GM12878 (cell line): ENCODE measurements around the gene RPL29. TPM values are rescaled to one million over a fixed set of nuclear protein-coding genes. Genes with fewer than 3 reads are reported as not detected.

Experiments used
- ASH2L ChIP-seq: fragments of 300-600, 200-600 bp; sonication (generic); IDR thresholded peaks from 2 replicates; pipeline ENCODE4 v1.6.1; 2017; ENCODE audit warnings: low read depth, mild to moderate bottlenecking, borderline replicate concordance
- CREB1 ChIP-seq: IDR thresholded peaks from 2 replicates; pipeline ENCODE4 v1.6.1; 2012; ENCODE audit warnings: low read depth, mild to moderate bottlenecking, inconsistent platforms
- EP300 ChIP-seq, 2 experiments: fragments of 150-350 bp in 1 of 2; IDR thresholded peaks; 2 replicates each; pipeline ENCODE4 v1.6.1; 2011 to 2012; ENCODE audit warnings: low read depth in 2 of 2, low read length in 2 of 2, borderline replicate concordance in 1 of 2, improper control_type of control experiment in 1 of 2, inconsistent platforms in 1 of 2; ENCODE audit not compliant: control insufficient read depth in 1 of 2
- ESRRA ChIP-seq: IDR thresholded peaks from 2 replicates; pipeline ENCODE4 v1.6.1; 2012; ENCODE audit warnings: mild to moderate bottlenecking, low read length, improper control_type of control experiment
- FOXK2 ChIP-seq: fragments of 450-650 bp; IDR thresholded peaks from 2 replicates; pipeline ENCODE4 v1.6.1; 2017; ENCODE audit warnings: mild to moderate bottlenecking, moderate library complexity
- GATAD2B ChIP-seq: fragments of 450-650 bp; conservative IDR thresholded peaks from 2 replicates; pipeline ENCODE4 v1.6.1; 2017; ENCODE audit warnings: low read depth, mild to moderate bottlenecking, moderate library complexity
- JUNB ChIP-seq: IDR thresholded peaks from 2 replicates; pipeline ENCODE4 v1.6.1; 2016; ENCODE audit warnings: antibody characterized with exemption, mild to moderate bottlenecking
- MEF2A ChIP-seq: IDR thresholded peaks from 2 replicates; pipeline ENCODE4 v1.6.1; 2011; ENCODE audit warnings: low read depth, mild to moderate bottlenecking, low read length, moderate library complexity; ENCODE audit not compliant: insufficient read depth
- MTA2 ChIP-seq: fragments of 450-650 bp; IDR thresholded peaks from 2 replicates; pipeline ENCODE4 v1.6.1; 2016; ENCODE audit warnings: low read depth, mild to moderate bottlenecking, moderate library complexity
- MXI1 ChIP-seq: fragments of 150-350 bp; IDR thresholded peaks from 2 replicates; pipeline ENCODE4 v1.6.1; 2011; ENCODE audit warnings: low read depth, mild to moderate bottlenecking, inconsistent platforms, low read length, improper control_type of control experiment
- NFYB ChIP-seq: IDR thresholded peaks from 2 replicates; pipeline ENCODE4 v1.6.1; 2011; ENCODE audit warnings: low read depth, mild to moderate bottlenecking, low read length, improper control_type of control experiment, moderate library complexity; ENCODE audit not compliant: insufficient read depth
- SREBF2 ChIP-seq: IDR thresholded peaks from 2 replicates; pipeline ENCODE4 v1.6.1; 2012; ENCODE audit warnings: mild to moderate bottlenecking, low read length
- polyA plus RNA-seq, 11 experiments: library from polyadenylated mRNA; depleted of rRNA in 4 of 11; unstranded in 6 of 11; stranded (reverse) in 5 of 11; fragments of >200 nt; fragmentation: Nextera tagmentation in 4 of 11; fragmentation: Illumina TruSeq in 1 of 11; extraction: Ambion mirVana in 4 of 11; extraction: Trizol in 1 of 11; gene quantifications; 1 replicate in 1 of 11; 2 replicates in 10 of 11; pipeline versions ENCODE4 v1.2.1 to v1.2.3, GENCODE V29; 2011 to 2016; ENCODE audit warnings: inconsistent platforms in 2 of 11, missing spikeins in 2 of 11, low read depth in 1 of 11
- total RNA-seq, 4 experiments: library from RNA; depleted of rRNA in 3 of 4; stranded (reverse); fragments of >200 nt in 3 of 4; fragmentation: Illumina TruSeq in 1 of 4; extraction: Trizol in 1 of 4; gene quantifications; 2 replicates each; pipeline versions ENCODE4 v1.2.1 to v1.2.3, GENCODE V29; 2013 to 2021
- TF ChIP-seq, protein P1 (sequence below): fragments of 150-350 bp; IDR thresholded peaks from 2 replicates; pipeline ENCODE4 v1.6.1; 2016; ENCODE audit warnings: low read depth, low read length
- TF ChIP-seq, protein P2 (sequence below): fragments of 450-650 bp; IDR thresholded peaks from 2 replicates; pipeline ENCODE4 v1.6.1; 2017; ENCODE audit warnings: low read depth, mild to moderate bottlenecking, moderate library complexity
- TF ChIP-seq, protein P3 (sequence below), 3 experiments: IDR thresholded peaks in 2 of 3; conservative IDR thresholded peaks in 1 of 3; 2 replicates each; pipeline ENCODE4 v1.5.1; 2011; ENCODE audit warnings: low read depth in 3 of 3, low read length in 3 of 3, mild to moderate bottlenecking in 3 of 3, control low read depth in 2 of 3, moderate library complexity in 2 of 3, inconsistent platforms in 1 of 3, mixed read lengths in 1 of 3; ENCODE audit not compliant: control insufficient read depth in 2 of 3, insufficient read depth in 1 of 3; ENCODE audit errors: extremely low read depth in 1 of 3
- TF ChIP-seq, protein P4 (sequence below): fragments of 150-350 bp; IDR thresholded peaks from 2 replicates; pipeline ENCODE4 v1.6.1; 2014; ENCODE audit warnings: mild to moderate bottlenecking, low read depth, low read length
- TF ChIP-seq, protein P5 (sequence below): fragments of 450-650 bp; IDR thresholded peaks from 2 replicates; pipeline ENCODE4 v1.6.1; 2018; ENCODE audit warnings: mild to moderate bottlenecking, low read depth, moderate library complexity; ENCODE audit not compliant: partially characterized antibody

RPL29 gene
- total and polyA plus RNA-seq, 10 of the 15 experiments (the other 5 are each of a cell fraction or from before 2014, with no cell fraction given): 1,053 to 2,477 (median 1,657) TPM

DNA sequence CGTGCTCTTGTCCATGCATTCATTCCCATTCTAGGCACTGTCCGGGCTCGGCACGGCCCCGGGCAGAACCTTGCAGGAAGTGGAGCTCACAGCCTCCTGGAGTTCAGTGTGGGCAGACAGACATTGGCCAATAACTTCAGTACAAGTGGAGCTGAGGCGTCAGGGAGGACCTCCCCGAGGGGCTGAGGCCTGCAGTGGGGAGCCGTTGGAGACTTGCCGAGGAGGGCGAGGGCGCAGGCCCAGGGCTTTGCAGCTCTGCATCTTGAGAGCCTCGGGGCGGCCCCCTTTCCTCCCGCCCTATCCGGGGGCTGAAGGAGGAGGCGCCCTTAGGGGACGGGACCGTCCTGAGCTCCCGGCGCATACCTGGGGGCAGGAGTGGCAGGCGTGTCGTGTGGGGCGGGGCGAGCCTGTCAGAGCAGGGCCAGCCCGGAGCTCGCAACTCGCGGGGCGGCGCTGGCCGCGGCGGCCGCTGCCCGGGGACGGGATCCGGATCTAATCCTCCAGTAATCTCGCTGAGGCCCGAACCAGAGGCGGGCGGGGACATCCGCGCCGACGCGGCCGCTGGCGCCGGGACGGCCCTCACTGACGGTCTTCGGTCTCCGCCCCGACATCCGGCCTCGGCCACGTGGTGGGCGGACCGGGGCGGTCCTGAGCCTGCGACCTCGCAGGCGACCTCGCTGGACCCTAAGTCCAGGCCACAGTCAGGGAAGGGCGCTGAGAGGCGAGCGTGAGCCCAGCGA lies 12.7 kb downstream of the RPL29 start, which contains the start of gene ACY1 (continued):
- peak; percentile 72 for TF ChIP-seq GATAD2B
- TF ChIP-seq SREBF2: no peak
- peak; percentile 65; the same call in 1 of the 2 replicates for TF ChIP-seq CREB1
- no peak for TF ChIP-seq ESRRA
- TF ChIP-seq MXI1: peak; percentile 79; the same call in 1 of the 2 replicates
- TF ChIP-seq, protein P1, sequence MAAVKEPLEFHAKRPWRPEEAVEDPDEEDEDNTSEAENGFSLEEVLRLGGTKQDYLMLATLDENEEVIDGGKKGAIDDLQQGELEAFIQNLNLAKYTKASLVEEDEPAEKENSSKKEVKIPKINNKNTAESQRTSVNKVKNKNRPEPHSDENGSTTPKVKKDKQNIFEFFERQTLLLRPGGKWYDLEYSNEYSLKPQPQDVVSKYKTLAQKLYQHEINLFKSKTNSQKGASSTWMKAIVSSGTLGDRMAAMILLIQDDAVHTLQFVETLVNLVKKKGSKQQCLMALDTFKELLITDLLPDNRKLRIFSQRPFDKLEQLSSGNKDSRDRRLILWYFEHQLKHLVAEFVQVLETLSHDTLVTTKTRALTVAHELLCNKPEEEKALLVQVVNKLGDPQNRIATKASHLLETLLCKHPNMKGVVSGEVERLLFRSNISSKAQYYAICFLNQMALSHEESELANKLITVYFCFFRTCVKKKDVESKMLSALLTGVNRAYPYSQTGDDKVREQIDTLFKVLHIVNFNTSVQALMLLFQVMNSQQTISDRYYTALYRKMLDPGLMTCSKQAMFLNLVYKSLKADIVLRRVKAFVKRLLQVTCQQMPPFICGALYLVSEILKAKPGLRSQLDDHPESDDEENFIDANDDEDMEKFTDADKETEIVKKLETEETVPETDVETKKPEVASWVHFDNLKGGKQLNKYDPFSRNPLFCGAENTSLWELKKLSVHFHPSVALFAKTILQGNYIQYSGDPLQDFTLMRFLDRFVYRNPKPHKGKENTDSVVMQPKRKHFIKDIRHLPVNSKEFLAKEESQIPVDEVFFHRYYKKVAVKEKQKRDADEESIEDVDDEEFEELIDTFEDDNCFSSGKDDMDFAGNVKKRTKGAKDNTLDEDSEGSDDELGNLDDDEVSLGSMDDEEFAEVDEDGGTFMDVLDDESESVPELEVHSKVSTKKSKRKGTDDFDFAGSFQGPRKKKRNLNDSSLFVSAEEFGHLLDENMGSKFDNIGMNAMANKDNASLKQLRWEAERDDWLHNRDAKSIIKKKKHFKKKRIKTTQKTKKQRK: no peak
- 0 out of 2 replicates have a peak, but pooled peaks have one; percentile 21 for TF ChIP-seq NFYB
- TF ChIP-seq MEF2A: no peak
- TF ChIP-seq EP300 (IDR thresholded peaks at IDR 0.05; ENCODE audit: borderline replicate concordance in 1 of 2, control insufficient read depth in 1 of 2, low read depth in 2 of 2, low read length in 2 of 2): no peak
- TF ChIP-seq, protein P2, sequence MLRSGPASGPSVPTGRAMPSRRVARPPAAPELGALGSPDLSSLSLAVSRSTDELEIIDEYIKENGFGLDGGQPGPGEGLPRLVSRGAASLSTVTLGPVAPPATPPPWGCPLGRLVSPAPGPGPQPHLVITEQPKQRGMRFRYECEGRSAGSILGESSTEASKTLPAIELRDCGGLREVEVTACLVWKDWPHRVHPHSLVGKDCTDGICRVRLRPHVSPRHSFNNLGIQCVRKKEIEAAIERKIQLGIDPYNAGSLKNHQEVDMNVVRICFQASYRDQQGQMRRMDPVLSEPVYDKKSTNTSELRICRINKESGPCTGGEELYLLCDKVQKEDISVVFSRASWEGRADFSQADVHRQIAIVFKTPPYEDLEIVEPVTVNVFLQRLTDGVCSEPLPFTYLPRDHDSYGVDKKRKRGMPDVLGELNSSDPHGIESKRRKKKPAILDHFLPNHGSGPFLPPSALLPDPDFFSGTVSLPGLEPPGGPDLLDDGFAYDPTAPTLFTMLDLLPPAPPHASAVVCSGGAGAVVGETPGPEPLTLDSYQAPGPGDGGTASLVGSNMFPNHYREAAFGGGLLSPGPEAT: 0 out of 2 replicates have a peak, but pooled peaks have one; percentile 35
- TF ChIP-seq, protein P3, sequence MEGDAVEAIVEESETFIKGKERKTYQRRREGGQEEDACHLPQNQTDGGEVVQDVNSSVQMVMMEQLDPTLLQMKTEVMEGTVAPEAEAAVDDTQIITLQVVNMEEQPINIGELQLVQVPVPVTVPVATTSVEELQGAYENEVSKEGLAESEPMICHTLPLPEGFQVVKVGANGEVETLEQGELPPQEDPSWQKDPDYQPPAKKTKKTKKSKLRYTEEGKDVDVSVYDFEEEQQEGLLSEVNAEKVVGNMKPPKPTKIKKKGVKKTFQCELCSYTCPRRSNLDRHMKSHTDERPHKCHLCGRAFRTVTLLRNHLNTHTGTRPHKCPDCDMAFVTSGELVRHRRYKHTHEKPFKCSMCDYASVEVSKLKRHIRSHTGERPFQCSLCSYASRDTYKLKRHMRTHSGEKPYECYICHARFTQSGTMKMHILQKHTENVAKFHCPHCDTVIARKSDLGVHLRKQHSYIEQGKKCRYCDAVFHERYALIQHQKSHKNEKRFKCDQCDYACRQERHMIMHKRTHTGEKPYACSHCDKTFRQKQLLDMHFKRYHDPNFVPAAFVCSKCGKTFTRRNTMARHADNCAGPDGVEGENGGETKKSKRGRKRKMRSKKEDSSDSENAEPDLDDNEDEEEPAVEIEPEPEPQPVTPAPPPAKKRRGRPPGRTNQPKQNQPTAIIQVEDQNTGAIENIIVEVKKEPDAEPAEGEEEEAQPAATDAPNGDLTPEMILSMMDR (IDR thresholded peaks at IDR 0.05 in 2 of 3, conservative IDR thresholded peaks at IDR 0.05 in 1 of 3; ENCODE audit: control insufficient read depth in 2 of 3, extremely low read depth in 1 of 3, insufficient read depth in 1 of 3, low read depth in 3 of 3, low read length in 3 of 3): no peak
- no peak for TF ChIP-seq ASH2L
- TF ChIP-seq, protein P4, sequence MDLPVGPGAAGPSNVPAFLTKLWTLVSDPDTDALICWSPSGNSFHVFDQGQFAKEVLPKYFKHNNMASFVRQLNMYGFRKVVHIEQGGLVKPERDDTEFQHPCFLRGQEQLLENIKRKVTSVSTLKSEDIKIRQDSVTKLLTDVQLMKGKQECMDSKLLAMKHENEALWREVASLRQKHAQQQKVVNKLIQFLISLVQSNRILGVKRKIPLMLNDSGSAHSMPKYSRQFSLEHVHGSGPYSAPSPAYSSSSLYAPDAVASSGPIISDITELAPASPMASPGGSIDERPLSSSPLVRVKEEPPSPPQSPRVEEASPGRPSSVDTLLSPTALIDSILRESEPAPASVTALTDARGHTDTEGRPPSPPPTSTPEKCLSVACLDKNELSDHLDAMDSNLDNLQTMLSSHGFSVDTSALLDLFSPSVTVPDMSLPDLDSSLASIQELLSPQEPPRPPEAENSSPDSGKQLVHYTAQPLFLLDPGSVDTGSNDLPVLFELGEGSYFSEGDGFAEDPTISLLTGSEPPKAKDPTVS: no peak
- no peak for TF ChIP-seq FOXK2
- TF ChIP-seq, protein P5, sequence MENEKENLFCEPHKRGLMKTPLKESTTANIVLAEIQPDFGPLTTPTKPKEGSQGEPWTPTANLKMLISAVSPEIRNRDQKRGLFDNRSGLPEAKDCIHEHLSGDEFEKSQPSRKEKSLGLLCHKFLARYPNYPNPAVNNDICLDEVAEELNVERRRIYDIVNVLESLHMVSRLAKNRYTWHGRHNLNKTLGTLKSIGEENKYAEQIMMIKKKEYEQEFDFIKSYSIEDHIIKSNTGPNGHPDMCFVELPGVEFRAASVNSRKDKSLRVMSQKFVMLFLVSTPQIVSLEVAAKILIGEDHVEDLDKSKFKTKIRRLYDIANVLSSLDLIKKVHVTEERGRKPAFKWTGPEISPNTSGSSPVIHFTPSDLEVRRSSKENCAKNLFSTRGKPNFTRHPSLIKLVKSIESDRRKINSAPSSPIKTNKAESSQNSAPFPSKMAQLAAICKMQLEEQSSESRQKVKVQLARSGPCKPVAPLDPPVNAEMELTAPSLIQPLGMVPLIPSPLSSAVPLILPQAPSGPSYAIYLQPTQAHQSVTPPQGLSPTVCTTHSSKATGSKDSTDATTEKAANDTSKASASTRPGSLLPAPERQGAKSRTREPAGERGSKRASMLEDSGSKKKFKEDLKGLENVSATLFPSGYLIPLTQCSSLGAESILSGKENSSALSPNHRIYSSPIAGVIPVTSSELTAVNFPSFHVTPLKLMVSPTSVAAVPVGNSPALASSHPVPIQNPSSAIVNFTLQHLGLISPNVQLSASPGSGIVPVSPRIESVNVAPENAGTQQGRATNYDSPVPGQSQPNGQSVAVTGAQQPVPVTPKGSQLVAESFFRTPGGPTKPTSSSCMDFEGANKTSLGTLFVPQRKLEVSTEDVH: no peak
- no peak for TF ChIP-seq JUNB
- no peak for TF ChIP-seq MTA2
